ENCODE data around the gene ZNF652.

The ZNF652 gene

DNA sequence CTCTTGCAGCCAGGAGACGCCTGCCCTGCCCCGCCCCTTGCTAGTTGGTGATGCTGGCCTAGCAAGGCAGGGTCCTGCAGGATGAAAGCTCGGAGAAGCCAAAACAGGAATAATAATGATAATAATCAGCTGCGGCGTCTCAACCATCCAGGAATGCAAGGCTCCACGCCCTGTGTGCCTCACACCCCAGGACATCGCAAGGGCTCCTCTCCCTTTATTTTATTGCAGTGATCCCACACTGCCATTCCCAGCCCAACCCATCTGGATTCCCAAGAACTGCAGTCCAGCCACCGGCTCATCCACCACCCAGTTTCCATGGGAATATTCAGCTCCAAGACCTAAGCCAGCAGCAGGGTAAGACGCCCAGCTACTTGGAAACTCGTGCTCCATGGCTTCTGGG lies 21.0 kb upstream of the ZNF652 start:
- Mint-ChIP-seq H3K4me1 (no peaks in the 10 kb centered on the region), H3K27me3 (ENCODE audit: low read depth) (peaks cover 29% of the 10 kb centered on the region), H3K27ac (no peak overlapping the region), H3K36me3 (ENCODE audit: low read depth) (no peaks in the 10 kb centered on the region), H3K4me3 (no peak overlapping the region), H3K9me3 (no peaks in the 10 kb centered on the region)
- TF ChIP-seq CTCF (IDR thresholded peaks at IDR 0.05; ENCODE audit: unreplicated experiment in 3 of 3), result no peak

DNA sequence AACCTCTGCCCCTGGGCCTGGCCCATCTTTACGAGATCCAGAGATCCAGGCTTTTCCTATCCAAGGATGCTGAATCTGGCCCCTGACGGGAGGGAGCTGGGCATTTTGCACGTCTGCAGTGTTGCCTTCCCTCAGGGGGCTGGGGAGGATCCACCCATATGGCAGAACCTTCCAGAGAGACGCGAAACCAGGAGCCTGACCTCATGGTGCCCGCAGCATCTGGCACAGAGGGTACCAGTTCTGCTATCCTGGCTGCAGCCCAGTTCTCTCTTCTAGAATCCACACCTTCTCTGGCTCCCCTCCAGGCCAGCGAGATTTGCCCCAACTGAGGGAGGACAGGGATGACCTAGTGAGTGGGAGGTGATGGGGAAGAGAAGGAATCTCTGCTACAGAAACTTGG lies 20.5 kb upstream of the ZNF652 start:
- H3K27me3 Mint-ChIP-seq (ENCODE audit: low read depth), result peaks cover 27% of the 10 kb centered on the region
- no peak for TF ChIP-seq CTCF (IDR thresholded peaks at IDR 0.05; ENCODE audit: unreplicated experiment in 3 of 3)
- H3K9me3 Mint-ChIP-seq, result no peaks in the 10 kb centered on the region
- H3K4me3 Mint-ChIP-seq, result no peak overlapping the region
- no peaks in the 10 kb centered on the region for H3K36me3 Mint-ChIP-seq (ENCODE audit: low read depth)
- no peaks in the 10 kb centered on the region for H3K4me1 Mint-ChIP-seq
- no peak overlapping the region for H3K27ac Mint-ChIP-seq

- no peak for TF ChIP-seq CTCF (IDR thresholded peaks at IDR 0.05; ENCODE audit: unreplicated experiment in 3 of 3)
- no peaks in the 10 kb centered on the region for H3K36me3 Mint-ChIP-seq (ENCODE audit: low read depth)
- H3K27ac Mint-ChIP-seq, result no peak overlapping the region
- H3K27me3 Mint-ChIP-seq (ENCODE audit: low read depth), result peaks cover 25% of the 10 kb centered on the region
- no peaks in the 10 kb centered on the region for H3K4me1 Mint-ChIP-seq
- no peaks in the 10 kb centered on the region for H3K9me3 Mint-ChIP-seq
- no peak overlapping the region for H3K4me3 Mint-ChIP-seq
These were observed 19.7 kb upstream of the ZNF652 start for GRCh38 chr17:49381793-49382192.

GRCh38 chr17:49381033-49381432 lies 19.0 kb upstream of the ZNF652 start:
- H3K4me3 Mint-ChIP-seq, result no peak overlapping the region
- H3K27me3 Mint-ChIP-seq (ENCODE audit: low read depth), result peaks cover 21% of the 10 kb centered on the region
- no peak for TF ChIP-seq CTCF (IDR thresholded peaks at IDR 0.05; ENCODE audit: unreplicated experiment in 3 of 3)
- no peaks in the 10 kb centered on the region for H3K4me1 Mint-ChIP-seq
- no peaks in the 10 kb centered on the region for H3K36me3 Mint-ChIP-seq (ENCODE audit: low read depth)
- no peak overlapping the region for H3K27ac Mint-ChIP-seq
- no peaks in the 10 kb centered on the region for H3K9me3 Mint-ChIP-seq

DNA sequence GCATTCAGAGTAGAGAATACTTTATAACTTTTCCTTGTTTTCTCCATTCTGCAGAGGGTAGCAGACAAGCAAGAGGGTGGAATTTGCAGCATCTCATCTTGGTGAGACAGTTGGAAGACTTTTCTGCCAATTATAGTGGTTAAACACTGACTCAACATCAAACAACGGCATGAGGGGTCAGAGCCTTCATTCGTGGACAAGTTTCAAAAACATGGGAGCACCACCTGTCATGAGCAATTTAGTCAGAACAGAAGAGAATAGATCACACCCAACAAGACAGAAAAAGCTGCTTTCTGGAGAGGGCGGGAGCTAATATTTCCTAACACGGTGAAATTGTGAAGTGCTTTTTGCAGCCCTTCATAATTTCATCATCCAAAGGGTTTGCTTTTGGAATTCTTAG lies 17.9 kb upstream of the ZNF652 start:
- Mint-ChIP-seq H3K27ac (no peak overlapping the region), H3K4me1 (no peaks in the 10 kb centered on the region), H3K27me3 (ENCODE audit: low read depth) (peaks cover 21% of the 10 kb centered on the region), H3K36me3 (ENCODE audit: low read depth) (no peaks in the 10 kb centered on the region), H3K4me3 (no peak overlapping the region), H3K9me3 (no peaks in the 10 kb centered on the region)
- TF ChIP-seq CTCF (IDR thresholded peaks at IDR 0.05; ENCODE audit: unreplicated experiment in 3 of 3), result no peak

GRCh38 chr17:49378311-49378710 lies 16.3 kb upstream of the ZNF652 start:
- Mint-ChIP-seq H3K9me3 (no peaks in the 10 kb centered on the region), H3K27ac (no peak overlapping the region), H3K4me1 (no peaks in the 10 kb centered on the region), H3K36me3 (ENCODE audit: low read depth) (no peaks in the 10 kb centered on the region), H3K4me3 (no peak overlapping the region), H3K27me3 (ENCODE audit: low read depth) (peaks cover 17% of the 10 kb centered on the region)
- no peak for TF ChIP-seq CTCF (IDR thresholded peaks at IDR 0.05; ENCODE audit: unreplicated experiment in 3 of 3)
